HG03139 (cell line): ENCODE results near the gene TYK2.
"Not testable (repeated sequence)": the region's sequence is repeated elsewhere in the genome, so short reads cannot be mapped to it uniquely, and the experiment has no call there.

Experiments used
- ATAC-seq: cut with Tn5 transposase; IDR thresholded peaks from one replicate; pipeline ENCODE4 v1.9.1; 2021; ENCODE audit not compliant: unreplicated experiment

The TYK2 gene

DNA sequence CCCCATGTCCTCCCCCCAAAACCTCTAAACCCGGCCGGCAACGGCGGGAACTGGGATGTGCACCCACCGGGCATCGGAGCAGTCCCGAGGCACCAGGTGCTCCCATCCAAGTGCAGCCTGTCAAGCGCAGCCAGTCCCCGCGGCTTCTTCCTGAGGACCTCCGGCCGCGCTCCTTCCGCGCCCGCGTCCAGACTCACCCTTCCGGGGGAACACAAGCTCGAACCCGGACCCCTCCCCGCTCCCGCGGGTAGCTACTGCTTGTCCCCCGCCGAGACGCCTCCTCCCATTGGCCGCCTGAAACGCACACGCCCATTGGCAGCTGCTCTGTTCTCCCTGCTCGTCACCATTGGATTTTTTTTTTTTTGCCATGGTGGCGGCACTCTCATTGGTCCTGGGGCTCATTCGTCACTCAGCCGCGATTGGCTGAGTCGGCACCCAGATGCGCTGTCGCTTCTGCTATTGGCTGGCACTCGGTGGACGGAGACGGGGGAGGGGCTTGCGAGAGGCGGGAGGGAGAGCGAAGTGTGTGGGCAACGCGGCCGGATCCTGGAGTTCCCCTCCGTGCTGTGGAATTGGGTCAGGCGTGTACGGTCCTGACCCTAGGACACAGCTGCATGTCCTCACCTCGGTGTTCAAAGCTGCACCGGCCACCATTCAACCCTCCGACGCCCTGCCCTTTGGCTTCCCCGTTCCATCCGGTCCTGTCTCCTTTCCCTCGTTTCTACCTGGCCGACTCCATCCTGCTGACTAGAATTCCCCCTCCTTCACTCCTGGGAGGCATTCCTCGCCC, at the start of gene TYK2:
Gene TYK2, minus strand, starts transcription at position 260 of the 790 bp plus-strand sequence. CDS start 2,166 bp downstream, outside the sequence.
- ATAC-seq: peak; percentile 91

- ATAC-seq: no peak
Measured at GRCh38 chr19:10428996-10429381, 48.6 kb upstream of the TYK2 start.

DNA sequence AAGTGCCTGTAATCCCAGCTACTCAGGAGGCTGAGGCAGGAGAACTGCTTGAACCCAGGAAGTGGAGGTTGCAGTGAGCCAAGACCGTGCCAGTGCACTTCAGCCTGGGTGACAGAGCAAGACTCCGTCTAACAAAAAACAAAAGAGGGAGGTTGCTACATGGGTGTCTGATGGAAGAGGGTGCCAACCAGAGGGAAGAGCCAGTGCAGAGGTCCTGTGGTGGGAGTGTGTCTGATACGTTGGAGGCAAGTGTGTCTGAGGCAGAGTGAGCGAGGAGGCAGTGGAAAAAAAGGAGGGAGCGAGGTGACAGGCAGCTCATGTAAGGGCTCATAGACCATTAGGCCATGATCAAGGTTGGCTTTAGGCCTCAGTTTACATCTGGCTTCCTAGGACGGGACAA, 46.8 kb upstream of the TYK2 start:
- no peak for ATAC-seq

DNA sequence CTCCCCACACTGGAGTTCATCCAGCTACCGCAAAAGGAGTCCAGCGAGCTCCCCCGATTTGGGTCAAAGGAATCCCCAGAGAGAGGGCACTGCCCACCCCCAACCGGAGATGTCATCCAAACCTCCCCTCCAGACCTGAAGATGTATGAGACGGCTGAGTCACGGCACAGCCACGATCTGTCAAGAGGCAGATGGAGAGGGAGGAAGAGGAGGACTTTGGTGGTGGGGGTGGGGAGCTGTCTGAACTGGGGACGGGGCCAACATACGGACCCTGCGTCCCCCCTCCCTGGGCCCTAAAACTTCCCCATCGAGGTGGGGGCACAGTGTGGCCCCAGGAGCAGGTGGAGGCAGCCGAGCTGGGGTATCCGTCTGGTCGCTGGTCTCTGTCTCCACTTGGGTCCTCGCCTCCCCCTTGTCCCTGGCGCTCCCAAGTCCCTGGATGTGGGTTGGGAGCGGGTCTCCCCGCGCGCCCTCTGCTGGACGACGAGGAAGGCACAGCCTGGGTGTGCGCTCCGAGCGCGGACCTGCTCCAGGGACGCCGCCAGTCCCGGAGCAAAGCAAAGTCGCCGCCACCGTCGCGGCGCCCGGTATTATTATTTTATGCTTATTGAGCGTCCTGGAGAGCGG, 43.8 kb upstream of the TYK2 start:
- ATAC-seq: no peak

- no peak for ATAC-seq
Measured at GRCh38 chr19:10422846-10423245, 42.5 kb upstream of the TYK2 start.

- ATAC-seq: no peak
Measured at GRCh38 chr19:10422046-10422461, 41.7 kb upstream of the TYK2 start.

DNA sequence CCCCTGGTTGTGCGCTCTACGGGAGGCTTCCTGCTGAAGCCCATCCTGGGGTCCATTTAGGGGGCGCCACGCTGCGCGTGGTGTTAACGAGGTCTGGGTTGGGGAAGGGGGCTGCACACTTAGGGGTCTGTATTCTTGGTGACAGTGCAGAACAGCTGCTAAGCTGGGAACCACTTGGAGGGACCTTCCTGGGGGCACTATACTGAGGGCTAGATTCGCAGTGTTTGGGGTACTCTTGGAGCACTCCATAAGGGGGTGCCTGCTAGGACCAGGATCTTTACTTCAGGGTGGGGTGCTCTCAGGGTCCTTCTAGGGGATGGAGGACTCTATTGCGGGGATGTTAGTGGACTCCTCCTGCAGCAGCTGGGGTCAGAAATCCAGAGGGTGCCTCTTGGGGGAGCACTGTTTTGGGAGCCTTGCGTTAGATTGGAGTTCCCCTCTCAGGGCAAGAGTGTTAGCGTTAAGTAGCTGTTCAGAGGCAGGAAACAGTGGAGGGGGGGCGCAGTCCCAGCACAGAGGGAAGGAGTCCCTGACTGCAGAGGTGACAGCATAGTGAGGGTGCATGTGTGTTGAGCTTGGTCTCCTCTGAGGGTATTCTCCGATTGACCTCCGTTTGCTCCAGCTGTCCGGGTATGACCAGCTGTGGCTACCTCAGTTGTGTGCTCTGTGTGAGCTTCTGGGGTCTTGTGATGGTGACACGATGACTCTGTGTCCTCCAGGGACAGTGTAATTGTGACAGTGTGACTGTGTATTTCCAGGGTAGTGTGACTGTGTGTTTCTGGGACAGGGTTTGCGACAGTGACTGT, 41.1 kb upstream of the TYK2 start:
- no peak for ATAC-seq

- no peak for ATAC-seq
Measured at GRCh38 chr19:10420444-10421239, 40.3 kb upstream of the TYK2 start, which contains the start of gene PDE4A. PDE4A (plus strand) TSS chr19:10420538; CDS start chr19:10420765, 227 bp downstream.

DNA sequence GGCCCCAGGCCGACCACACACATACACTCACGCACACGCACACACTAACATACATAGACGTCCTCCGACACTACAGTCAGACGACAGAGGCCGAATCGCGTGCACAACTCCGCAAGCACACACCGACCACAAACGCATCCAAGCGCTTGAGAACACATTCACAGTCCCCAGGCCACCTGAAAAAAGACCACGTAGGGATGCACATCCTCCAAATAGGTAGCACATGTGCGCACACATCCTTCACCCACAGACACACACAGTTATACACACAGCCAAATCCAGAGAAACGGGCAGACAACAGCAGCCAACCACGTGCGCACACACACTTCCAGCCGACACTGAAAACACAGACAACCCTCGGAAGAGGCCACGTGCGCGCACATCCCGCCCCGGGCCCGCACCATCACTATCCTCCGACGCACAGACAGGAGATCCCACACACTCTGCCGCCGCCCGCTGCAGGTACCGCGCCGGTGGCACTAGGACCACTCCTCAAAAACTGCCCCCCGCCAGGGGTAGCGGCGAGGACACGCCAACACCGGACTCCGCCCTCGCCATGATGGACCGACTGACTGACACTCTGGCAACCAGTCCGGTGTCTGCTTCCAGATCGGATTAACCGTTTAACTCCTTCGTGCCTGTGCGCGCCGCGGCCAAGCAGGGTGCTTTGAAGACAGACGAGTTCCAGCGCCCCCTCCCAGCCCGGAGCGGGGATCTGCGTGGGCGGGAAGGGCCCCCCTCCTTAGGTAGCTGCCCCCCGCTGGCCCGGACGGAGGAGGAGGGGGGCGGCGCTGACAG, 39.5 kb upstream of the TYK2 start:
- no peak for ATAC-seq

- ATAC-seq: no peak
Measured at GRCh38 chr19:10419200-10419645, 38.9 kb upstream of the TYK2 start.

DNA sequence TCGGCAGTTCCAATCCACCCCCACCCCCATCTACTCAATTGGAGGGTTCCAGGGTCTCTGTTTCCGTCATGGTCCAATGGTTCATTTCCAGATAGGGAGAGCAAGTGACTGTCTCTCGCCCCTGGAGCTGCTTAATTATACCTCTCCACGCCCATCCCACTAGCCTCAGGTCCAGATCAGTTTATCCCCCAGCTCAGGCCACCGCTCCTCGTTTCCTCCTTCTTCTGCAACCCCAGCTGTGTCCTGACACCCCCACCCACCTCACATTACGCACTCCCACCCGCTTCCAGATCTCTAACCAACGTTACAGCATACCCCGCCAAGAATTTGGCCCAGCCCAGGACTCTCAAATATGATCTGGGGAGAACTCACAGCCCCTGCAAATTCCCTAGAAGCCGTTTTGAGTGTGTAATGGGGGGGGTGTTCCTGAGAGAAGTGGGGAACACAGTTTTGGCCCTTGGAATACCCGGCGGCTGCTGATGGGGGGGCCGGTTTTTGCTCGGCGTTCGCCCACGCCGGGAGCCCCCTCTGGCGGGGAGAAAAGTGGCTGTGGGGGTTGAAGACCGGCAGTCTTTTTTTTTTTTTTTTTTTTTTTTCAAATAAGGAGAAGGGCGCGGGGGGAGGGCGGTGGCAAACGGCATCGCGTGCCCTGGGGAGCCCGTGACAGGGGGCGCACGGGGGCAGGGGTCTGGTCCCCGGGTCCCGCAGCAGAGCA, 38.3 kb upstream of the TYK2 start:
- ATAC-seq: no peak

- no peak for ATAC-seq
Measured at GRCh38 chr19:10418235-10418484, 37.8 kb upstream of the TYK2 start.

DNA sequence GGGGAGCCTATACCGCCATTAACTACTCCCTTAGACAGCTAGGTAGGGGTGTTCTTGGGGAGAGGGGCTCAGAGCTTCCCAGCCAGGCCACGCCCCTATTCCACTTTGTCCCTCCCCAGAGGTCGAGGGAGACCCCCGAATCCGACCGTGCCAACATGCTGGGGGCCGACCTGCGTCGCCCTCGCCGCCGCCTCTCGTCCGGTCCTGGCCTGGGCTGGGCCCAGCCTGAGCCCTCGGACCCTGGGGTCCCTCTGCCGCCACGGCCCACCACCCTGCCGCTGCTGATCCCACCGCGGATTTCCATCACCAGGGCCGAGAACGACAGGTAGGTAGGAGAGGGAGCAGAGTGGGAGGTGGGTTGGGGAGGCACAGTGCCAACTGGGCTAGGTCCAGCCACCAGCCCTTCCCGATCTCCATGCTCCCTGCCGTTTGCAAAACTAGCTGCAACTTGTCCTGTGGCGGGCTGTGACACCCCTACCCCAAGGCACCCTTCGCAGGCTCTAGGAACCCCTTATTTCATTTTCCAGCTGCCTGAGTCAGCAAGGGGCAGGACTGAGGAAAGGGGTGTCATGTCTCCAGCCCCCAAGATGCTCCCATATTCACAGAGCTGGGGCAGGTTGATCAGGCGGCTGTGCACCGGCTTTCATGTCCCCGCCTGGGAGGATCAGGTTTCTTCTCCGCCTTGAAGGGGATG, 37.3 kb upstream of the TYK2 start:
- no peak for ATAC-seq

GRCh38 chr19:10416380-10417257, 36.2 kb upstream of the TYK2 start:
- peak; percentile 52 for ATAC-seq

DNA sequence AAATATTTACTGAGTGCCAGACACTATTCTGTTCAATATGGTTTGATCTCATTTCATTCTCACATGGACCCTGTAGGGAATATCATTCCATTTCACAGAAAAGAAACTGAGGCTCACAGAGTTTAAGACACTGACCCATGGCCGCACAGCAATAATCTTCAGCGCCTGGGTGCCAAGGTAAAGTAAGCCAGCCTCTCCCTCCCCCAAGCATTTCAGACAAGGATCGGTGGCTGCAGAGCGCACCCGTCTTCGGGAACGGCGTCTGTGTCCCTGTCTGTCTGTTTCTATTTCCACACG, 35.7 kb upstream of the TYK2 start:
- no peak for ATAC-seq

DNA sequence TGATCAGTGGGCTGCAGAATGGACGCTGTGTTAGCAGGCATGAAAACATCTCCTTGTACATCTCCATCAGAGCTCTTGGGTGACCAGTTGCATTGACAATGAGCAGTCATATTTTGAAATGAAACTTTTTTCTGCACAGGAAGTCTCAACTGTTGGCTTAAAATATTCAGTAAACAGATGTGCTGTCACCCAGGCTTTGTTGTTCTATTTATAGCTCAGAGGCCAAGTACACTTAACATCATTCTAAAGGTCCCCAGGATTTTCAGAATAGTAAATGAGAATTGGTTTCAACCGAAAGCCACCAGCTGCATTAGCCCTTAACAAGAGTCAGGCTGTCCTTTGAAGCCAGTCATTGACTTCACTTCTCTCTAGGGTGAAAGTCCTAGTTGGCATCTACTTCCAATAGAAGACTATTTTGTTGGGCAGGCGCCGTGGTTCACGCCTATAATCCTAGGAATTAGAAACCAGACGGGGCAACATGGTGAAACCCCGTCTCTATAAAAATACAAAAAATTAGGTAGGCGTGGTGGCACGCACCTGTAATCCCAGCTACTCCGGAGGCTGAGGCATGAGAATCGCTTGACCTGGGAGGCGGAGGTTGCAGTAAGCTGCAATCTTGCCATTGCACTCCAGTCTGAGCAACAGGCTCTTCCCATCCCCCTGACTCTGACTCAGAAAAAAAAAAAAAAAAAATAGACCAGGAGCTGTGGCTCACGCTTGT, 32.0 kb upstream of the TYK2 start:
- ATAC-seq: peak; percentile 39

GRCh38 chr19:10411224-10411623, 30.9 kb upstream of the TYK2 start:
- ATAC-seq: not testable (repeated sequence)
